Stimulated activated CD4-positive, alpha-beta T cell treated with anti-CD3 and anti-CD28 coated beads, Interleukin-15, amount 100 ng/mL, for 48 hours (primary cell): ENCODE results near the gene TEX264.
"Not testable (repeated sequence)": the region's sequence is repeated elsewhere in the genome, so short reads cannot be mapped to it uniquely, and the experiment has no call there.

Experiments used
- DNase-seq, 2 donors: peaks; one replicate each; pipeline ENCODE4 v3.0.0-alpha.2; 2020; ENCODE audit warnings: low read depth in 2 of 2

Gene TEX264

GRCh38 chr3:51716805-51717204 is 45.8 kb downstream of the TEX264 start:
- DNase-seq = no peak

- DNase-seq = no peak
Observed at GRCh38 chr3:51717446-51717845, 46.4 kb downstream of the TEX264 start.

GRCh38 chr3:51717947-51718346 is 46.9 kb downstream of the TEX264 start:
- DNase-seq = no peak

- peak; percentile 57 to 62 for DNase-seq
Observed at GRCh38 chr3:51718547-51719409, 47.7 kb downstream of the TEX264 start.

GRCh38 chr3:51719410-51720025 is 48.5 kb downstream of the TEX264 start:
- no peak for DNase-seq

GRCh38 chr3:51720292-51721061 is 49.4 kb downstream of the TEX264 start:
- no peak for DNase-seq

GRCh38 chr3:51721062-51721745 is 50.2 kb downstream of the TEX264 start:
- no peak for DNase-seq

- no peak for DNase-seq
Observed at GRCh38 chr3:51722362-51722761, 51.3 kb downstream of the TEX264 start.

GRCh38 chr3:51727500-51727899 is 56.4 kb downstream of the TEX264 start:
- DNase-seq = no peak

- DNase-seq = no peak
Observed at GRCh38 chr3:51729042-51729633, 58.1 kb downstream of the TEX264 start.

- DNase-seq = no peak
Observed at GRCh38 chr3:51733859-51734571, 63.0 kb downstream of the TEX264 start.

- no peak for DNase-seq
Observed at GRCh38 chr3:51734572-51734907, 63.5 kb downstream of the TEX264 start.

GRCh38 chr3:51735039-51735438 is 64.0 kb downstream of the TEX264 start:
- DNase-seq = no peak

GRCh38 chr3:51735950-51736349 is 64.9 kb downstream of the TEX264 start:
- DNase-seq = no peak

- no peak for DNase-seq
Observed at GRCh38 chr3:51739110-51739509, 68.1 kb downstream of the TEX264 start.

GRCh38 chr3:51742320-51742719 is 71.3 kb downstream of the TEX264 start:
- DNase-seq = not testable (repeated sequence)

- DNase-seq = not testable (repeated sequence)
Observed at GRCh38 chr3:51742978-51743377, 71.9 kb downstream of the TEX264 start.

GRCh38 chr3:51747840-51748239 is 76.8 kb downstream of the TEX264 start:
- no peak for DNase-seq

GRCh38 chr3:51748327-51748726 is 77.3 kb downstream of the TEX264 start:
- DNase-seq = no peak

GRCh38 chr3:51750878-51751277 is 79.8 kb downstream of the TEX264 start:
- DNase-seq = no peak

- DNase-seq = no peak
Observed at GRCh38 chr3:51751287-51751686, 80.2 kb downstream of the TEX264 start.
